HEK293 (cell line): ENCODE data around the gene ERICH4.

Source experiments
- BCL11A ChIP-seq: fragments of 450-650 bp; formaldehyde crosslinking; IDR thresholded peaks from 2 replicates; pipeline ENCODE4 v1.5.1; 2016; ENCODE audit warnings: low read depth, missing biosample characterization, missing genetic modification characterization
- GLI2 ChIP-seq: fragments of 450-650 bp; formaldehyde crosslinking; IDR thresholded peaks from 2 replicates; pipeline ENCODE4; 2017; ENCODE audit warnings: missing biosample characterization, missing genetic modification characterization, low read depth, borderline replicate concordance
- GLI4 ChIP-seq: fragments of 450-650 bp; formaldehyde crosslinking; IDR thresholded peaks from 2 replicates; pipeline ENCODE4 v1.5.1; 2016; ENCODE audit warnings: missing biosample characterization, missing genetic modification characterization
- KLF1 ChIP-seq: fragments of 450-650 bp; formaldehyde crosslinking; IDR thresholded peaks from 2 replicates; pipeline ENCODE4 v1.5.1; 2016; ENCODE audit warnings: missing biosample characterization, missing genetic modification characterization
- YY1 ChIP-seq: fragments of 450-650 bp; formaldehyde crosslinking; IDR thresholded peaks from 2 replicates; pipeline ENCODE4 v1.5.1; 2018; ENCODE audit warnings: missing biosample characterization, missing genetic modification characterization
- ZFP69B ChIP-seq: fragments of 450-650 bp; formaldehyde crosslinking; IDR thresholded peaks from 2 replicates; pipeline ENCODE4 v1.5.1; 2016; ENCODE audit warnings: missing biosample characterization, missing genetic modification characterization
- ZNF133 ChIP-seq: fragments of 450-650 bp; formaldehyde crosslinking; IDR thresholded peaks from 2 replicates; pipeline ENCODE4 v1.5.1; 2016; ENCODE audit warnings: missing biosample characterization, missing genetic modification characterization
- ZNF138 ChIP-seq: fragments of 450-650 bp; formaldehyde crosslinking; IDR thresholded peaks from 2 replicates; pipeline ENCODE4 v1.5.1; 2016; ENCODE audit warnings: missing biosample characterization, missing genetic modification characterization, borderline replicate concordance
- ZNF2 ChIP-seq: fragments of 450-650 bp; formaldehyde crosslinking; IDR thresholded peaks from 2 replicates; pipeline ENCODE4 v1.5.1; 2016; ENCODE audit warnings: missing biosample characterization, missing genetic modification characterization
- ZNF211 ChIP-seq: fragments of 450-650 bp; formaldehyde crosslinking; IDR thresholded peaks from 2 replicates; pipeline ENCODE4 v1.5.1; 2016; ENCODE audit warnings: low read depth, missing biosample characterization, missing genetic modification characterization
- ZNF239 ChIP-seq: fragments of 450-650 bp; formaldehyde crosslinking; IDR thresholded peaks from 2 replicates; pipeline ENCODE4 v1.5.1; 2016; ENCODE audit warnings: missing biosample characterization, missing genetic modification characterization
- ZNF292 ChIP-seq: fragments of 450-650 bp; formaldehyde crosslinking; IDR thresholded peaks from 2 replicates; pipeline ENCODE4 v1.5.1; 2016; ENCODE audit warnings: low read depth, missing biosample characterization, missing genetic modification characterization, borderline replicate concordance
- ZNF394 ChIP-seq: fragments of 450-650 bp; formaldehyde crosslinking; IDR thresholded peaks from 2 replicates; pipeline ENCODE4 v1.5.1; 2016; ENCODE audit warnings: missing biosample characterization, missing genetic modification characterization, mild to moderate bottlenecking, moderate library complexity, borderline replicate concordance
- ZNF560 ChIP-seq: fragments of 450-650 bp; formaldehyde crosslinking; IDR thresholded peaks from 2 replicates; pipeline ENCODE4 v1.5.1; 2017; ENCODE audit warnings: missing biosample characterization, missing genetic modification characterization, borderline replicate concordance
- ZNF600 ChIP-seq: fragments of 450-650 bp; formaldehyde crosslinking; IDR thresholded peaks from 2 replicates; pipeline ENCODE4 v1.5.1; 2016; ENCODE audit warnings: missing biosample characterization, missing genetic modification characterization
- ZNF621 ChIP-seq: fragments of 450-650 bp; formaldehyde crosslinking; IDR thresholded peaks from 2 replicates; pipeline ENCODE4 v1.5.1; 2017; ENCODE audit warnings: missing biosample characterization, missing genetic modification characterization
- ZNF664 ChIP-seq: fragments of 450-650 bp; formaldehyde crosslinking; IDR thresholded peaks from 2 replicates; pipeline ENCODE4 v1.5.1; 2016; ENCODE audit warnings: missing biosample characterization, missing genetic modification characterization
- ZNF707 ChIP-seq: fragments of 450-650 bp; formaldehyde crosslinking; IDR thresholded peaks from 2 replicates; pipeline ENCODE4 v1.5.1; 2016; ENCODE audit warnings: missing biosample characterization, missing genetic modification characterization
- ZNF76 ChIP-seq: fragments of 450-650 bp; formaldehyde crosslinking; IDR thresholded peaks from 2 replicates; pipeline ENCODE4; 2016; ENCODE audit warnings: low read depth, missing biosample characterization, missing genetic modification characterization, borderline replicate concordance
- ZSCAN23 ChIP-seq: fragments of 450-650 bp; formaldehyde crosslinking; IDR thresholded peaks from 2 replicates; pipeline ENCODE4 v1.5.1; 2016; ENCODE audit warnings: missing biosample characterization, missing genetic modification characterization
- TF ChIP-seq, protein P1 (sequence below): fragments of 450-650 bp; formaldehyde crosslinking; IDR thresholded peaks from 2 replicates; pipeline ENCODE4 v1.5.1; 2016; ENCODE audit warnings: missing biosample characterization, missing genetic modification characterization
- TF ChIP-seq, protein P2 (sequence below): fragments of 450-650 bp; IDR thresholded peaks from 2 replicates; pipeline ENCODE4 v1.5.1; 2018; ENCODE audit warnings: missing biosample characterization, mild to moderate bottlenecking, missing genetic modification characterization
- TF ChIP-seq, protein P3 (sequence below): fragments of 450-650 bp; formaldehyde crosslinking; optimal IDR thresholded peaks from 2 replicates; pipeline ENCODE3; 2016; ENCODE audit warnings: missing biosample characterization, mild to moderate bottlenecking, missing genetic modification characterization
- TF ChIP-seq, protein P4 (sequence below): fragments of 450-650 bp; formaldehyde crosslinking; IDR thresholded peaks from 2 replicates; pipeline ENCODE4 v1.5.1; 2016; ENCODE audit warnings: missing biosample characterization, missing genetic modification characterization
- TF ChIP-seq, protein P5 (sequence below): fragments of 450-650 bp; formaldehyde crosslinking; IDR thresholded peaks from 2 replicates; pipeline ENCODE4 v1.5.1; 2016; ENCODE audit warnings: missing biosample characterization, missing genetic modification characterization

Gene ERICH4

DNA sequence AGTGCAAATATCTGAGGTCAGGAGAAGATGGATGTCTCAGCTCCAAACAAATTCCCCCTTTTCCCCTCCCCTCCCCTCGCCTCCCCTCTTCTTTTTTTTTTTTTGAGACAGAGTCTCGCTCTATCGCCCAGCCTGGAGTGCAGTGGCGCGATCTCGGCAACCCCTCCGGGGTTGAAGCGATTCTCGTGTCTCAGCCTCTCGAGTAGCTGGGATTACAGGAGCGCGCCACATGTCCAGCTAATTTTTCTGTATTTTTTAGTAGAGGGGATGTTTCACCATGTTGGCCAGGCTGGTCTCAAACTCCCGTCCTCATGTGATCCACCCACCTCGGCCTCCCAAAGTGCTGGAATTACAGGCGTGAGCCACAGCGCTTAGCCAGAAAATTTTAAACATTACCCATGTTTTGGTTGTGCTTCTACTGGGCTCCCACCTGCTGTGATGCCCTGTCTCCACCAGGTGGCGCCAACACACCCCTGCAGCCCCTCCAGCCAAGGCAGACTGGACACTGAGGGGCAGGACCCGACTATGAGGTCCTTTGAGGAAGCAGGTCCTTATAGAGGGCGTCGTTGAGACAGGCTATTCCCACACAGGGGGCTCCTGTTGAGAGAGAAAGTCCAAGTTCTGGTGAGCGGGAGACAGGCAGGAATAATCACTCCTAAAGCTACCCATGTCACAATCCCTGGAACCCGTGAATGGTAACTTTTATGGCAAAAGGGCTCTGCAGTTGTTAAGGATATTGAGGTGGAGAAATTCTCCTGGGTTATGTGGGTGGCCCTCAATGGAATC lies 6.3 kb downstream of the ERICH4 start (continued):
- TF ChIP-seq YY1 (no peak), BCL11A (tag by site-specific recombination) (peak; percentile 73; the same call in 1 of the 2 replicates), ZNF600 (tag by site-specific recombination) (peak; percentile 89), ZFP69B (tag by site-specific recombination) (0 out of 2 replicates have a peak, but pooled peaks have one; percentile 33), ZNF560 (no peak), ZNF76 (tag by site-specific recombination) (no peak), ZNF133 (no peak), KLF1 (0 out of 2 replicates have a peak, but pooled peaks have one; percentile 11), ZNF394 (tag by site-specific recombination) (peak; percentile 55; the same call in 1 of the 2 replicates), ZNF239 (tag by site-specific recombination) (no peak), ZNF707 (no peak), ZNF211 (tag by site-specific recombination) (no peak), ZNF138 (no peak), ZNF2 (tag by site-specific recombination) (peak; percentile 78), ZSCAN23 (tag by site-specific recombination) (no peak), ZNF664 (tag by site-specific recombination) (peak; percentile 64; the same call in 1 of the 2 replicates), GLI2 (tag by site-specific recombination) (no peak), ZNF621 (no peak), ZNF292 (tag by site-specific recombination) (no peak), GLI4 (tag by site-specific recombination) (no peak)
- TF ChIP-seq, protein P1, sequence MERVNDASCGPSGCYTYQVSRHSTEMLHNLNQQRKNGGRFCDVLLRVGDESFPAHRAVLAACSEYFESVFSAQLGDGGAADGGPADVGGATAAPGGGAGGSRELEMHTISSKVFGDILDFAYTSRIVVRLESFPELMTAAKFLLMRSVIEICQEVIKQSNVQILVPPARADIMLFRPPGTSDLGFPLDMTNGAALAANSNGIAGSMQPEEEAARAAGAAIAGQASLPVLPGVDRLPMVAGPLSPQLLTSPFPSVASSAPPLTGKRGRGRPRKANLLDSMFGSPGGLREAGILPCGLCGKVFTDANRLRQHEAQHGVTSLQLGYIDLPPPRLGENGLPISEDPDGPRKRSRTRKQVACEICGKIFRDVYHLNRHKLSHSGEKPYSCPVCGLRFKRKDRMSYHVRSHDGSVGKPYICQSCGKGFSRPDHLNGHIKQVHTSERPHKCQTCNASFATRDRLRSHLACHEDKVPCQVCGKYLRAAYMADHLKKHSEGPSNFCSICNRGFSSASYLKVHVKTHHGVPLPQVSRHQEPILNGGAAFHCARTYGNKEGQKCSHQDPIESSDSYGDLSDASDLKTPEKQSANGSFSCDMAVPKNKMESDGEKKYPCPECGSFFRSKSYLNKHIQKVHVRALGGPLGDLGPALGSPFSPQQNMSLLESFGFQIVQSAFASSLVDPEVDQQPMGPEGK (tag by site-specific recombination) = peak; percentile 56; the same call in 1 of the 2 replicates
- TF ChIP-seq, protein P2, sequence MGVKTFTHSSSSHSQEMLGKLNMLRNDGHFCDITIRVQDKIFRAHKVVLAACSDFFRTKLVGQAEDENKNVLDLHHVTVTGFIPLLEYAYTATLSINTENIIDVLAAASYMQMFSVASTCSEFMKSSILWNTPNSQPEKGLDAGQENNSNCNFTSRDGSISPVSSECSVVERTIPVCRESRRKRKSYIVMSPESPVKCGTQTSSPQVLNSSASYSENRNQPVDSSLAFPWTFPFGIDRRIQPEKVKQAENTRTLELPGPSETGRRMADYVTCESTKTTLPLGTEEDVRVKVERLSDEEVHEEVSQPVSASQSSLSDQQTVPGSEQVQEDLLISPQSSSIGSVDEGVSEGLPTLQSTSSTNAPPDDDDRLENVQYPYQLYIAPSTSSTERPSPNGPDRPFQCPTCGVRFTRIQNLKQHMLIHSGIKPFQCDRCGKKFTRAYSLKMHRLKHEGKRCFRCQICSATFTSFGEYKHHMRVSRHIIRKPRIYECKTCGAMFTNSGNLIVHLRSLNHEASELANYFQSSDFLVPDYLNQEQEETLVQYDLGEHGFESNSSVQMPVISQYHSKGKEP (tag by site-specific recombination) = peak; percentile 17; the same call in 1 of the 2 replicates
- TF ChIP-seq, protein P3, sequence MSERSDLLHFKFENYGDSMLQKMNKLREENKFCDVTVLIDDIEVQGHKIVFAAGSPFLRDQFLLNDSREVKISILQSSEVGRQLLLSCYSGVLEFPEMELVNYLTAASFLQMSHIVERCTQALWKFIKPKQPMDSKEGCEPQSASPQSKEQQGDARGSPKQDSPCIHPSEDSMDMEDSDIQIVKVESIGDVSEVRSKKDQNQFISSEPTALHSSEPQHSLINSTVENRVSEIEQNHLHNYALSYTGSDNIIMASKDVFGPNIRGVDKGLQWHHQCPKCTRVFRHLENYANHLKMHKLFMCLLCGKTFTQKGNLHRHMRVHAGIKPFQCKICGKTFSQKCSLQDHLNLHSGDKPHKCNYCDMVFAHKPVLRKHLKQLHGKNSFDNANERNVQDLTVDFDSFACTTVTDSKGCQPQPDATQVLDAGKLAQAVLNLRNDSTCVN (tag by site-specific recombination) = peak; percentile 37
- TF ChIP-seq, protein P4, sequence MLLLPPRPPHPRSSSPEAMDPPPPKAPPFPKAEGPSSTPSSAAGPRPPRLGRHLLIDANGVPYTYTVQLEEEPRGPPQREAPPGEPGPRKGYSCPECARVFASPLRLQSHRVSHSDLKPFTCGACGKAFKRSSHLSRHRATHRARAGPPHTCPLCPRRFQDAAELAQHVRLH = no peak
- TF ChIP-seq, protein P5, sequence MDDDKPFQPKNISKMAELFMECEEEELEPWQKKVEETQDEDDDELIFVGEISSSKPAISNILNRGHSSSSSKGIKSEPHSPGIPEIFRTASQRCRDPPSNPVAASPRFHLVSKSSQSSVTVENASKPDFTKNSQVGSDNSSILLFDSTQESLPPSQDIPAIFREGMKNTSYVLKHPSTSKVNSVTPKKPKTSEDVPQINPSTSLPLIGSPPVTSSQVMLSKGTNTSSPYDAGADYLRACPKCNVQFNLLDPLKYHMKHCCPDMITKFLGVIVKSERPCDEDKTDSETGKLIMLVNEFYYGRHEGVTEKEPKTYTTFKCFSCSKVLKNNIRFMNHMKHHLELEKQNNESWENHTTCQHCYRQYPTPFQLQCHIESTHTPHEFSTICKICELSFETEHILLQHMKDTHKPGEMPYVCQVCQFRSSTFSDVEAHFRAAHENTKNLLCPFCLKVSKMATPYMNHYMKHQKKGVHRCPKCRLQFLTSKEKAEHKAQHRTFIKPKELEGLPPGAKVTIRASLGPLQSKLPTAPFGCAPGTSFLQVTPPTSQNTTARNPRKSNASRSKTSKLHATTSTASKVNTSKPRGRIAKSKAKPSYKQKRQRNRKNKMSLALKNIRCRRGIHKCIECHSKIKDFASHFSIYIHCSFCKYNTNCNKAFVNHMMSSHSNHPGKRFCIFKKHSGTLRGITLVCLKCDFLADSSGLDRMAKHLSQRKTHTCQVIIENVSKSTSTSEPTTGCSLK (tag by site-specific recombination) = no peak
